HCT116 (cell line): ENCODE results near the gene ARAP1. TPM values are rescaled to one million over a fixed set of nuclear protein-coding genes. Genes with fewer than 3 reads are reported as not detected.

Experiments used
- ATAC-seq: fragments of 200-7000 bp; cut with Tn5 transposase; 2 replicates; pipeline ENCODE4 v1.9.1; 2020; ENCODE audit warnings: mild to moderate bottlenecking, moderate library complexity
- BruUV-seq: library from RNA; stranded (reverse); fragments of 400-500 nt; replicated peaks from 2 replicates; lab custom pipeline; 2021; lab: Mats Ljungman, UMichigan
- CTCF ChIA-PET: fragments of 300-600 bp; sonication (Branson Sonifier 250); formaldehyde crosslinking; loops from one replicate; lab custom pipeline; 2021; ENCODE audit warnings: antibody characterized with exemption; lab: Charles Lee
- POLR2A ChIA-PET: fragments of 300-600, 350-600 bp; sonication (Branson Sonifier 250); formaldehyde crosslinking; loops from one replicate; lab custom pipeline; 2021; ENCODE audit warnings: antibody characterized with exemption; lab: Charles Lee
- RAD21 ChIA-PET, 2 experiments: fragments of 300-600 bp; sonication (Branson Sonifier 250); formaldehyde crosslinking; loops; one replicate each; lab custom pipeline; 2023; ENCODE audit warnings: low total read pairs in 2 of 2; ENCODE audit not compliant: uncharacterized antibody in 2 of 2, unreplicated experiment in 2 of 2, low non-redundant PET in 1 of 2; lab: Charles Lee
- DNase-seq: peaks from one replicate; pipeline ENCODE4 v3.0.0-alpha.2; 2010; ENCODE audit warnings: low read depth, low spot score
- H2AFZ ChIP-seq: fragments of 200-600 bp; shearing (Covaris generic), sonication (generic); 2 replicates; pipeline ENCODE4 v1.6.1; 2017; ENCODE audit warnings: low read depth, mixed run types, mixed read lengths, antibody characterized with exemption, low read length; ENCODE audit not compliant: poor library complexity, severe bottlenecking
- H3K27ac ChIP-seq: 2 replicates; pipeline ENCODE4 v1.5.1; 2012; ENCODE audit warnings: low read depth, low read length
- H3K27me3 ChIP-seq: fragments of 200-600 bp; sonication (generic); 2 replicates; pipeline ENCODE4 v1.6.1; 2016; ENCODE audit warnings: mixed run types, low read length, mixed read lengths; ENCODE audit not compliant: insufficient read depth
- H3K36me3 ChIP-seq, 2 experiments: fragments of 200-500 bp in 1 of 2; fragments of 200-600 bp in 1 of 2; sonication (Bioruptor generic) in 1 of 2; sonication (generic) in 1 of 2; 2 replicates each; pipeline versions ENCODE4 v1.5.1 to v1.6.1; 2014 to 2016; ENCODE audit warnings: low read length in 2 of 2, inconsistent platforms in 1 of 2, mixed read lengths in 1 of 2, mixed run types in 1 of 2; ENCODE audit not compliant: insufficient read depth in 2 of 2, control insufficient read depth in 1 of 2
- H3K4me1 ChIP-seq, 2 experiments: fragments of 200-600 bp in 1 of 2; sonication (generic) in 1 of 2; 2 replicates each; pipeline versions ENCODE4 v1.5.1 to v1.6.1; 2012 to 2017; ENCODE audit warnings: low read length in 2 of 2, inconsistent platforms in 1 of 2, mild to moderate bottlenecking in 1 of 2, mixed read lengths in 1 of 2, mixed run types in 1 of 2, moderate library complexity in 1 of 2; ENCODE audit not compliant: insufficient read depth in 2 of 2, control insufficient read depth in 1 of 2
- H3K4me2 ChIP-seq: fragments of 200-600 bp; sonication (generic); 2 replicates; pipeline ENCODE4 v1.6.1; 2017; ENCODE audit warnings: mixed run types, low read length, mixed read lengths
- H3K4me3 ChIP-seq, 2 experiments: fragments of 200-600 bp in 1 of 2; sonication (generic) in 1 of 2; replicated peaks in 1 of 2; 2 replicates each; pipeline ENCODE4 v1.5.1; 2011 to 2016; ENCODE audit warnings: low read length in 2 of 2, control low read depth in 1 of 2, low read depth in 1 of 2, mild to moderate bottlenecking in 1 of 2, mixed read lengths in 1 of 2, mixed run types in 1 of 2
- H3K79me2 ChIP-seq: fragments of 200-600 bp; sonication (generic); 2 replicates; pipeline ENCODE4 v1.6.1; 2017; ENCODE audit warnings: mild to moderate bottlenecking, mixed run types, low read length, moderate library complexity, mixed read lengths; ENCODE audit not compliant: insufficient read depth
- H3K9ac ChIP-seq: fragments of 200-600 bp; sonication (generic); 2 replicates; pipeline ENCODE4 v1.6.1; 2016; ENCODE audit warnings: low read length, mixed read lengths
- H3K9me2 ChIP-seq: fragments of 200-600 bp; sonication (generic), shearing (Covaris generic); 2 replicates; pipeline ENCODE4 v1.6.1; 2017; ENCODE audit warnings: mixed run types, mild to moderate bottlenecking, moderate library complexity; ENCODE audit not compliant: insufficient read depth
- H3K9me3 ChIP-seq, 2 experiments: fragments of 200-500 bp in 1 of 2; fragments of 200-600 bp in 1 of 2; sonication (Bioruptor generic) in 1 of 2; sonication (generic) in 1 of 2; 2 replicates each; pipeline ENCODE4 v1.6.1; 2014 to 2017; ENCODE audit warnings: low read length in 2 of 2, mixed read lengths in 2 of 2, inconsistent platforms in 1 of 2, low read depth in 1 of 2, mild to moderate bottlenecking in 1 of 2, mixed run types in 1 of 2, moderate library complexity in 1 of 2; ENCODE audit not compliant: control insufficient read depth in 1 of 2, insufficient read depth in 1 of 2
- H4K20me1 ChIP-seq: fragments of 200-600 bp; sonication (generic), shearing (Covaris generic); 2 replicates; pipeline ENCODE4 v1.6.1; 2017; ENCODE audit warnings: mixed run types, mild to moderate bottlenecking, moderate library complexity; ENCODE audit not compliant: insufficient read depth
- CEBPB ChIP-seq: IDR thresholded peaks from 2 replicates; pipeline ENCODE4 v1.6.1; 2012; ENCODE audit warnings: low read depth
- ELF1 ChIP-seq: IDR thresholded peaks from 2 replicates; pipeline ENCODE4 v1.6.1; 2012; ENCODE audit warnings: low read depth, borderline replicate concordance
- EZH2 ChIP-seq: fragments of 200-600 bp; sonication (generic); IDR thresholded peaks from 2 replicates; pipeline ENCODE4 v1.6.1; 2017; ENCODE audit warnings: antibody characterized with exemption, mixed run types
- EZH2phosphoT487 ChIP-seq: fragments of 200-600 bp; IDR thresholded peaks from 2 replicates; pipeline ENCODE4 v1.6.1; 2018; ENCODE audit warnings: antibody characterized with exemption, borderline replicate concordance
- FOSL1 ChIP-seq: IDR thresholded peaks from 2 replicates; pipeline ENCODE4 v1.6.1; 2012; ENCODE audit warnings: low read depth
- SIN3A ChIP-seq: IDR thresholded peaks from 2 replicates; pipeline ENCODE4 v1.6.1; 2012; ENCODE audit warnings: low read depth
- TCF7L2 ChIP-seq: IDR thresholded peaks from 2 replicates; pipeline ENCODE4 v1.7.0; 2011; ENCODE audit warnings: borderline replicate concordance, inconsistent platforms; ENCODE audit not compliant: insufficient read depth, insufficient read length; ENCODE audit errors: extremely low read depth
- YY1 ChIP-seq: IDR thresholded peaks from 2 replicates; pipeline ENCODE4 v1.6.1; 2011; ENCODE audit warnings: low read length, low read depth, moderate library complexity, mild to moderate bottlenecking; ENCODE audit not compliant: insufficient replicate concordance; ENCODE audit errors: extremely low read depth
- ZFX ChIP-seq: fragments of 450-650 bp; IDR thresholded peaks from 2 replicates; pipeline ENCODE4 v1.6.1; 2017
- intact Hi-C: fragments of 100-400 bp; cut with micrococcal nuclease; formaldehyde crosslinking; loops from 2 replicates; pipeline ENCODE4 v1.10.0; 2022
- total RNA-seq: library from RNA; stranded (reverse); gene quantifications from one replicate; pipeline ENCODE4 v1.2.1, GENCODE V29; 2021; ENCODE audit not compliant: unreplicated experiment
- TF ChIP-seq, protein P1 (sequence below): IDR thresholded peaks from 2 replicates; pipeline ENCODE4 v1.6.1; 2012
- TF ChIP-seq, protein P2 (sequence below): IDR thresholded peaks from 2 replicates; pipeline ENCODE4 v1.6.1; 2011; ENCODE audit warnings: mild to moderate bottlenecking, low read length, moderate library complexity; ENCODE audit not compliant: insufficient replicate concordance; ENCODE audit errors: extremely low read depth
- TF ChIP-seq, protein P3 (sequence below): IDR thresholded peaks from 2 replicates; pipeline ENCODE4 v1.6.1; 2012; ENCODE audit warnings: low read depth

The ARAP1 gene
- total RNA-seq, 1 experiment from 2014 or later: 57.4 TPM

DNA sequence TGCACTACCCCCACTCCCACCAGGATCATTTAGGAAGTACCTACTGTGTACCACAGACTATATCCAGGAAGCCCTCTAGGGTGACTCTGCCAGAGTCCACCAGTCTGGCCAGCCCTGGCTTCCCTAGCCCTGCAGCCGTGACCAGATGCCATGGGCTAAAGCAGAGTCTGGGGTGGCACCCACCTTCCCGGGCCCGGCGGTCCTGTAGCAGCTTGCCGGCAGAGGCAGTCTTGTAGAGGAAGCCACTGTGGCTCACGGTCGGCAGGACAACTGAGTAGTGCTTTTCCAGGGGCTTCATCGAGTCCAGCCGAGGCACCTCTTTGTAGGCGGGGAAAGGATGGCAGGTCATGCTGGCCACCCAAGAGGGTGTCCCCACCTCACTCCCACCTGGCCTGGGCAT, 50.7 kb downstream of the ARAP1 start:
- H3K4me3 ChIP-seq: no peak overlapping the region
- H3K79me2 ChIP-seq: no peaks in the 10 kb centered on the region
- no peak overlapping the region for H3K9ac ChIP-seq
- no peaks in the 10 kb centered on the region for H4K20me1 ChIP-seq
- no peak for DNase-seq
- H3K4me2 ChIP-seq: no peak overlapping the region
- H3K27me3 ChIP-seq: no peaks in the 10 kb centered on the region
- H3K27ac ChIP-seq: no peak overlapping the region
- no peaks in the 10 kb centered on the region for H3K9me2 ChIP-seq
- H3K9me3 ChIP-seq: no peaks in the 10 kb centered on the region
- no peak for ATAC-seq
- CTCF ChIA-PET: no interaction called here
- RAD21 ChIA-PET: no interaction called here
- intact Hi-C loops: no loop called here
- H3K36me3 ChIP-seq: peaks cover 0 to 2% of the 10 kb centered on the region in 2 experiments; a peak in 2 of 4 replicates
- no TSS peak for BruUV-seq
- TF ChIP-seq, protein P1, sequence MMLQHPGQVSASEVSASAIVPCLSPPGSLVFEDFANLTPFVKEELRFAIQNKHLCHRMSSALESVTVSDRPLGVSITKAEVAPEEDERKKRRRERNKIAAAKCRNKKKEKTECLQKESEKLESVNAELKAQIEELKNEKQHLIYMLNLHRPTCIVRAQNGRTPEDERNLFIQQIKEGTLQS: no peak
- TF ChIP-seq ZFX (no peak), CEBPB (no peak), ELF1 (no peak), YY1 (no peak), EZH2 (no peak), EZH2phosphoT487 (no peak), SIN3A (no peak), TCF7L2 (no peak), FOSL1 (no peak)
- TF ChIP-seq, protein P2, sequence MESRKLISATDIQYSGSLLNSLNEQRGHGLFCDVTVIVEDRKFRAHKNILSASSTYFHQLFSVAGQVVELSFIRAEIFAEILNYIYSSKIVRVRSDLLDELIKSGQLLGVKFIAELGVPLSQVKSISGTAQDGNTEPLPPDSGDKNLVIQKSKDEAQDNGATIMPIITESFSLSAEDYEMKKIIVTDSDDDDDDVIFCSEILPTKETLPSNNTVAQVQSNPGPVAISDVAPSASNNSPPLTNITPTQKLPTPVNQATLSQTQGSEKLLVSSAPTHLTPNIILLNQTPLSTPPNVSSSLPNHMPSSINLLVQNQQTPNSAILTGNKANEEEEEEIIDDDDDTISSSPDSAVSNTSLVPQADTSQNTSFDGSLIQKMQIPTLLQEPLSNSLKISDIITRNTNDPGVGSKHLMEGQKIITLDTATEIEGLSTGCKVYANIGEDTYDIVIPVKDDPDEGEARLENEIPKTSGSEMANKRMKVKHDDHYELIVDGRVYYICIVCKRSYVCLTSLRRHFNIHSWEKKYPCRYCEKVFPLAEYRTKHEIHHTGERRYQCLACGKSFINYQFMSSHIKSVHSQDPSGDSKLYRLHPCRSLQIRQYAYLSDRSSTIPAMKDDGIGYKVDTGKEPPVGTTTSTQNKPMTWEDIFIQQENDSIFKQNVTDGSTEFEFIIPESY: no peak
- TF ChIP-seq, protein P3, sequence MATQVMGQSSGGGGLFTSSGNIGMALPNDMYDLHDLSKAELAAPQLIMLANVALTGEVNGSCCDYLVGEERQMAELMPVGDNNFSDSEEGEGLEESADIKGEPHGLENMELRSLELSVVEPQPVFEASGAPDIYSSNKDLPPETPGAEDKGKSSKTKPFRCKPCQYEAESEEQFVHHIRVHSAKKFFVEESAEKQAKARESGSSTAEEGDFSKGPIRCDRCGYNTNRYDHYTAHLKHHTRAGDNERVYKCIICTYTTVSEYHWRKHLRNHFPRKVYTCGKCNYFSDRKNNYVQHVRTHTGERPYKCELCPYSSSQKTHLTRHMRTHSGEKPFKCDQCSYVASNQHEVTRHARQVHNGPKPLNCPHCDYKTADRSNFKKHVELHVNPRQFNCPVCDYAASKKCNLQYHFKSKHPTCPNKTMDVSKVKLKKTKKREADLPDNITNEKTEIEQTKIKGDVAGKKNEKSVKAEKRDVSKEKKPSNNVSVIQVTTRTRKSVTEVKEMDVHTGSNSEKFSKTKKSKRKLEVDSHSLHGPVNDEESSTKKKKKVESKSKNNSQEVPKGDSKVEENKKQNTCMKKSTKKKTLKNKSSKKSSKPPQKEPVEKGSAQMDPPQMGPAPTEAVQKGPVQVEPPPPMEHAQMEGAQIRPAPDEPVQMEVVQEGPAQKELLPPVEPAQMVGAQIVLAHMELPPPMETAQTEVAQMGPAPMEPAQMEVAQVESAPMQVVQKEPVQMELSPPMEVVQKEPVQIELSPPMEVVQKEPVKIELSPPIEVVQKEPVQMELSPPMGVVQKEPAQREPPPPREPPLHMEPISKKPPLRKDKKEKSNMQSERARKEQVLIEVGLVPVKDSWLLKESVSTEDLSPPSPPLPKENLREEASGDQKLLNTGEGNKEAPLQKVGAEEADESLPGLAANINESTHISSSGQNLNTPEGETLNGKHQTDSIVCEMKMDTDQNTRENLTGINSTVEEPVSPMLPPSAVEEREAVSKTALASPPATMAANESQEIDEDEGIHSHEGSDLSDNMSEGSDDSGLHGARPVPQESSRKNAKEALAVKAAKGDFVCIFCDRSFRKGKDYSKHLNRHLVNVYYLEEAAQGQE: no peak
- TF ChIP-seq, all 23 proteins: peak for 0
- no peak overlapping the region for H2AFZ ChIP-seq
- POLR2A ChIA-PET: no interaction called here
- peaks cover 3 to 19% of the 10 kb centered on the region in 2 experiments; a peak in 3 of 4 replicates for H3K4me1 ChIP-seq
